Measurements from ENCODE around the gene ARL17B.
A peak's percentile ranks its signal among the peaks of the same experiment; 100 is the strongest.
"Not testable (repeated sequence)": the region's sequence is repeated elsewhere in the genome, so short reads cannot be mapped to it uniquely, and the experiment has no call there.

GRCh38 chr17:46253722-46254121, 107.8 kb downstream of the ARL17B start:
- TF ChIP-seq CTCF (IDR thresholded peaks at IDR 0.05): peak in 3 of 4 experiments; percentile 21 to 29 (median 25)
- not testable (repeated sequence) for TF ChIP-seq POLR2A (IDR thresholded peaks at IDR 0.05)
